ENCODE measurements around the gene SERP1. TPM values are rescaled to one million over a fixed set of nuclear protein-coding genes. Genes with fewer than 3 reads are reported as not detected.
"Not testable (repeated sequence)": the region's sequence is repeated elsewhere in the genome, so short reads cannot be mapped to it uniquely, and the experiment has no call there.

SERP1 gene
- total and polyA plus RNA-seq, 2 experiments from 2014 or later, result 176 to 194 TPM

GRCh38 chr3:150508401-150508800, 37.9 kb downstream of the SERP1 start:
- Histone ChIP-seq H2AFZ (no peak overlapping the region), H3K36me3 (ENCODE audit: low read depth) (no peaks in the 10 kb centered on the region), H3K79me2 (ENCODE audit: insufficient read depth) (no peaks in the 10 kb centered on the region), H3K9me3 (ENCODE audit: low read depth) (no peaks in the 10 kb centered on the region), H4K20me1 (ENCODE audit: insufficient read depth) (no peaks in the 10 kb centered on the region), H3K4me1 (ENCODE audit: insufficient read depth) (no peaks in the 10 kb centered on the region), H3K27me3 (replicated peaks; ENCODE audit: insufficient read depth) (no peaks in the 10 kb centered on the region), H3F3A (ENCODE audit: insufficient read depth) (no peaks in the 10 kb centered on the region), H3K9me2 (ENCODE audit: insufficient read depth) (no peaks in the 10 kb centered on the region; the same call in 1 of the 2 replicates), H3K27ac (no peak overlapping the region), H3K4me3 (no peak overlapping the region), H3K4me2 (ENCODE audit: unreplicated experiment) (no peak overlapping the region), H3K9ac (no peak overlapping the region)
- no peak for DNase-seq
- no peak for TF ChIP-seq EZH2phosphoT487 (IDR thresholded peaks at IDR 0.05; ENCODE audit: insufficient read depth, low read depth)
- no peak for TF ChIP-seq EZH2 (IDR thresholded peaks at IDR 0.05; ENCODE audit: insufficient read depth, poor library complexity, severe bottlenecking)
- in situ Hi-C loops (cut with MboI), result loop anchor here (10.0 kb wide), 1 partner anchor 554 kb away; no protein-coding TSS in a partner anchor

- Histone ChIP-seq H3K9me3 (ENCODE audit: low read depth) (no peaks in the 10 kb centered on the region), H3K27me3 (replicated peaks; ENCODE audit: insufficient read depth) (no peaks in the 10 kb centered on the region), H3K79me2 (ENCODE audit: insufficient read depth) (no peaks in the 10 kb centered on the region), H3K36me3 (ENCODE audit: low read depth) (no peaks in the 10 kb centered on the region), H2AFZ (no peak overlapping the region), H3K27ac (no peak overlapping the region), H3K9me2 (ENCODE audit: insufficient read depth) (no peaks in the 10 kb centered on the region), H3F3A (ENCODE audit: insufficient read depth) (no peaks in the 10 kb centered on the region), H4K20me1 (ENCODE audit: insufficient read depth) (no peaks in the 10 kb centered on the region), H3K4me1 (ENCODE audit: insufficient read depth) (no peaks in the 10 kb centered on the region), H3K9ac (no peak overlapping the region), H3K4me3 (no peak overlapping the region), H3K4me2 (ENCODE audit: unreplicated experiment) (no peak overlapping the region)
- TF ChIP-seq EZH2 (IDR thresholded peaks at IDR 0.05; ENCODE audit: insufficient read depth, poor library complexity, severe bottlenecking) (no peak), EZH2phosphoT487 (IDR thresholded peaks at IDR 0.05; ENCODE audit: insufficient read depth, low read depth) (no peak)
- no peak for DNase-seq
- 73 to 78% methylated on average over 3 of the region's 3 CpGs for WGBS, 2 experiments (ENCODE audit: low coverage in 1 of 2, low lambda C conversion rate in 2 of 2, missing lambda C conversion rate in 2 of 2)
- in situ Hi-C loops (cut with MboI), result loop anchor here (10.0 kb wide), 1 partner anchor 550 kb away; no protein-coding TSS in a partner anchor
These were observed 41.8 kb downstream of the SERP1 start for GRCh38 chr3:150504483-150504882.

- H3F3A ChIP-seq (ENCODE audit: insufficient read depth), result no peaks in the 10 kb centered on the region
- H3K4me1 ChIP-seq (ENCODE audit: insufficient read depth), result no peaks in the 10 kb centered on the region
- H3K9me2 ChIP-seq (ENCODE audit: insufficient read depth), result no peaks in the 10 kb centered on the region
- no peaks in the 10 kb centered on the region for H3K9me3 ChIP-seq (ENCODE audit: low read depth)
- H3K4me2 ChIP-seq (ENCODE audit: unreplicated experiment), result no peak overlapping the region
- 95 to 98% methylated on average over 5 of the region's 5 CpGs for WGBS, 2 experiments (ENCODE audit: low coverage in 1 of 2, low lambda C conversion rate in 2 of 2, missing lambda C conversion rate in 2 of 2)
- H3K79me2 ChIP-seq (ENCODE audit: insufficient read depth), result no peaks in the 10 kb centered on the region
- in situ Hi-C loops (cut with MboI), result loop anchor here (10.0 kb wide), 1 partner anchor 549 kb away; no protein-coding TSS in a partner anchor
- TF ChIP-seq EZH2phosphoT487 (IDR thresholded peaks at IDR 0.05; ENCODE audit: insufficient read depth, low read depth), result no peak
- no peak for TF ChIP-seq EZH2 (IDR thresholded peaks at IDR 0.05; ENCODE audit: insufficient read depth, poor library complexity, severe bottlenecking)
- no peak for DNase-seq
- H3K4me3 ChIP-seq, result no peak overlapping the region
- H2AFZ ChIP-seq, result no peak overlapping the region
- no peaks in the 10 kb centered on the region for H3K36me3 ChIP-seq (ENCODE audit: low read depth)
- H3K27me3 ChIP-seq (replicated peaks; ENCODE audit: insufficient read depth), result no peaks in the 10 kb centered on the region
- no peak overlapping the region for H3K9ac ChIP-seq
- H4K20me1 ChIP-seq (ENCODE audit: insufficient read depth), result no peaks in the 10 kb centered on the region
- no peak overlapping the region for H3K27ac ChIP-seq
These were observed 42.7 kb downstream of the SERP1 start for GRCh38 chr3:150503402-150504099.

GRCh38 chr3:150500960-150501359, 45.3 kb downstream of the SERP1 start:
- in situ Hi-C loops (cut with MboI), result loop anchor here (10.0 kb wide), 1 partner anchor 546 kb away; no protein-coding TSS in a partner anchor
- 88 to 100% methylated on average over 1 of the region's 1 CpG for WGBS, 2 experiments (ENCODE audit: low coverage in 1 of 2, low lambda C conversion rate in 2 of 2, missing lambda C conversion rate in 2 of 2)

More at GRCh38 chr3:150500960-150501359, 45.3 kb downstream of the SERP1 start:
- H3K4me1 ChIP-seq (ENCODE audit: insufficient read depth); H3F3A ChIP-seq (ENCODE audit: insufficient read depth); H3K9me3 ChIP-seq (ENCODE audit: low read depth); H3K36me3 ChIP-seq (ENCODE audit: low read depth); H3K79me2 ChIP-seq (ENCODE audit: insufficient read depth); H3K27me3 ChIP-seq (replicated peaks; ENCODE audit: insufficient read depth); H3K4me2 ChIP-seq (ENCODE audit: unreplicated experiment); DNase-seq; H3K9ac ChIP-seq; H4K20me1 ChIP-seq (ENCODE audit: insufficient read depth); H2AFZ ChIP-seq; H3K9me2 ChIP-seq (ENCODE audit: insufficient read depth); H3K4me3 ChIP-seq; H3K27ac ChIP-seq: not testable (repeated sequence)

Measured in GM23248 (cell line).